GM12892 (cell line): ENCODE measurements around the gene LYPD6.

ENCODE experiments used
- POLR2AphosphoS5 ChIP-seq: IDR thresholded peaks from 2 replicates; pipeline ENCODE4 v1.6.1; 2011; ENCODE audit warnings: low read depth, low read length, control low read depth
- TAF1 ChIP-seq: IDR thresholded peaks from 2 replicates; pipeline ENCODE4 v1.6.1; 2011; ENCODE audit warnings: low read depth, mild to moderate bottlenecking, control low read depth, low read length, borderline replicate concordance

GRCh38 chr2:149492923-149493322 lies 162.5 kb downstream of the LYPD6 start:
- TF ChIP-seq TAF1 (no peak), POLR2AphosphoS5 (no peak)
